GF-D8 (cell line): ENCODE measurements around the gene INSIG1.

Experiments used
- DNase-seq: peaks from one replicate; lab custom pipeline; 2025; lab: John Stamatoyannopoulos, UW

The INSIG1 gene

DNA sequence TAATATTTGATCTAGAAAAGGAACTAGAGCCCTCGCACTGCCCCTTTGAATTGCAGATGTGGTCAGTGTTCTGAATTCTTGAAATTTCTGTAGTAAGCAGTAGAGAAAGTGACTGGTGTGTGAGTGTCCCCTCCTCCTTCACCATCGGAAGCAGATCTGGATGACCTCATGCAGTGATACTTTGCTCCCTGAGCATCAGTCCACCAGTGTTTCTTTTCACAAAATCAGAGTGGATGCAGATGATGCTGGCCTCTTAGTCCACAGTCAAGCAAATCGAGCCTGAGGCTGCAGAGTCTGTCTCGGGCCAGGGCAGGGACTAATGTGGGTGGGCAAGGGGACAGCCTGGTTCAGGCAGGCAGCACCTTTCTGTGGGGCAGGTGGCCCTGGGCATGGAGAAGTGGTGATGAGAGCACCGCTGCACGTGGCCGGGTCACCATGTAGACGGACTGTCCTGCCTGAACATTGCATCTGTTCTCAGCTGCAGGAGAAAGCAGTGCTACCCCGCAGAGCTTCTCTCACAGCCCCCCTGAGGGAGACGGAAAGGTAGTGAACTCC, 5.4 kb downstream of the INSIG1 start:
- DNase-seq: no peak

GRCh38 chr7:155303897-155304296, 6.2 kb downstream of the INSIG1 start:
- DNase-seq: no peak

- no peak for DNase-seq
These were observed 7.7 kb downstream of the INSIG1 start for GRCh38 chr7:155305231-155305904.

DNA sequence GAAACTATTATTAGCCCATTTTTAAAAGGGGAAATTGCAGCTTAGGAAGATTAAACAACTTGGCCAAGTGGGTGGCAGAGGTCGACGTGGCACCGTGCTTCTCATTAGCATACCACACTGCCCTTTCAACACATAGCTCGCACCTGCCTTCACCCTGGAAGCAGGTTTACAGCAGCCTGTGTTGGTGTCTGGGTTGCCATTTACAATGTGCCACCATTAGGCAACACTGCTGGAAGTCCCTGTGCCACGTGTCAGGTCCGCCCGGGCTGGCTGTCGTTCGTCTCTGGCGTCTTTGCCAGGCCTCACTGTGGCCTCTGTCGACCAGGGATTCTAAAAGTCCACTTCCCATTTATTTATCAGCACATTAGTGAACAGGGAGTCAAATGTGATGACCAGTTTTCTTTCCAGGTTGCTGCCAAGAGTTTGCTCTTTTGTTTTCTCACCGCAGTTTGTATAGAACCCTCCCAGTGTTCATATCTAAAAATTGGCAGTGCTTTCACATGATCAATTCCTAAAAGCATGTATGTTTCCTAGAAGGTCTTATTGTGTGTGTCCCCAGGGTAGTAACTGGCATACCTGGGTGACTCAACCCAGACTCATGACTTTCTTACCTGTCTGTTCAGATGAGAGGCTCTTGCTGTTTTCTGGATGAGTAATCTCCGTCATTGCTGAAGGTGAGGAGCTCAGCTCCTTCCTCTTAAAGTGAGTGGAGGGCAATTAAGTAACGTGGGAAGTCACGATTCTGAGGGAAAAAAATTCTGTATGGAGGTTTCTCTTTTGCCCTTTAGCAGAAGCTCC, 9.2 kb downstream of the INSIG1 start:
- DNase-seq: no peak

- no peak for DNase-seq
These were observed 10.8 kb downstream of the INSIG1 start for GRCh38 chr7:155308330-155309020.

DNA sequence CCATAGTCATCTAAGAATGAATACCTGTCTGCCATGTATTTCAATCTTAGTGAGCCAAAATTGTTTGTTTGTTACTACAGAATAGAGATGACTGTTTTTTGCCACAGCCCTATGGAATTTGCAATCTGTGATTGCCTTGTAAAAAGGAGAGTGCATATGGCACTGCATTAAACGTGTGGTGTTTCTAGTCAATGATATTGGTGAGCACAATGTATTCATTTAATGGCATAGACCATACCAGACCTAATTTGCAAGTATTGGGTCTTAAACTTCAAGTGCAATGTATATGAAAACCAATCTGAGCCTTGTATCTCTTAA, 11.3 kb downstream of the INSIG1 start:
- DNase-seq: no peak

DNA sequence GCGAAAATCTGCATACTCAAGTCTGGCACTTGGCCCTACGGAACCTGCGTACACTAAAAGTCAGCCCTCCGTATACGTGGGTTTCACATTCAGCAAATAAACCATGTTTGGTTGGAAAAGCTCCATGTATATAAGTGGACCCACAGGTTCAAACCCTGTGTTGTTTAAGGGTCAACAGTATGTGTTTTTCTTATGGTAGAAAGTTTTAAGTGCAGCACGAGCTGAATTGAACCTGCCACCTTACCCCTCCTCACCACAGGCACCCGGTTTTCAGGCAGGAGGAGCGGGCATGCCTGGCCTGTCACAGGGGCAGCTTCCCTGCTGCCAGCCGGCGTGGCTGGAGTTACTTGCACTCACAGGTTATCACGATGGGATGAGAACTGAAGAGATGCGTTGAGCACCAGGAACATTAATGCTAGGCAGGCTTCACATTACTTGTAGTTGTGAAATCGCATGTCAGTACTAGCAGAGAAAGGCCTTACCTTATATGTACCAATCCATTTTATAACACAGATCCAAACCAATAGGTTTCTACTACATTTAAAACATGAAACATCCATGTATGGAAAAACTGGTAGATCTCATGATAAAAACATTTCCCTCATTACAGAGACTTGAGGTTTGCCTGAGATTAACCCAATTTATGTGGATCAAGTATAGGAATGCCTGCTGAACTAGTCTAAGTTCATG, 12.9 kb downstream of the INSIG1 start:
- DNase-seq: no peak

GRCh38 chr7:155311826-155312537, 14.3 kb downstream of the INSIG1 start:
- DNase-seq: no peak

DNA sequence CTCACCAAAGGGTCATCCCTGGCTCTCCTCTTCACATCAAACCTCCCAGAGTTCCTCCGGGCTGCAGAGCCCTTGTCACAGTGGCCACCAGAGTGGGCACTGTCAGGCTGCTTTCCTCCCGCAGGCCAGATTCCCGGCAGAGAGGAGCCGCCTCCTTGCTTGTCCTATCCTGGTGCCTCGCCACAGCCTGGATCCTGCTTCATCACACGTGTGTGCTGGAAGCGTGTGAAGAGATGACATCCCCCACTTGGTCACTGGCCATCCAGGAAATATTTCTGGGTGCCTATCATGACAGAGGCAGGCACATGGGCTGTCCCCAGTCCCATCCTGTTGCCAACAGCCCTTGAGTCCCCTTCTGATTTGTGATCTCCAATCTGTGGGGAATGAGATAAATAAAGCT, 15.0 kb downstream of the INSIG1 start:
- DNase-seq: no peak

- DNase-seq: no peak
These were observed 15.4 kb downstream of the INSIG1 start for GRCh38 chr7:155313096-155313495.

- no peak for DNase-seq
These were observed 18.3 kb downstream of the INSIG1 start for GRCh38 chr7:155315977-155316376.

DNA sequence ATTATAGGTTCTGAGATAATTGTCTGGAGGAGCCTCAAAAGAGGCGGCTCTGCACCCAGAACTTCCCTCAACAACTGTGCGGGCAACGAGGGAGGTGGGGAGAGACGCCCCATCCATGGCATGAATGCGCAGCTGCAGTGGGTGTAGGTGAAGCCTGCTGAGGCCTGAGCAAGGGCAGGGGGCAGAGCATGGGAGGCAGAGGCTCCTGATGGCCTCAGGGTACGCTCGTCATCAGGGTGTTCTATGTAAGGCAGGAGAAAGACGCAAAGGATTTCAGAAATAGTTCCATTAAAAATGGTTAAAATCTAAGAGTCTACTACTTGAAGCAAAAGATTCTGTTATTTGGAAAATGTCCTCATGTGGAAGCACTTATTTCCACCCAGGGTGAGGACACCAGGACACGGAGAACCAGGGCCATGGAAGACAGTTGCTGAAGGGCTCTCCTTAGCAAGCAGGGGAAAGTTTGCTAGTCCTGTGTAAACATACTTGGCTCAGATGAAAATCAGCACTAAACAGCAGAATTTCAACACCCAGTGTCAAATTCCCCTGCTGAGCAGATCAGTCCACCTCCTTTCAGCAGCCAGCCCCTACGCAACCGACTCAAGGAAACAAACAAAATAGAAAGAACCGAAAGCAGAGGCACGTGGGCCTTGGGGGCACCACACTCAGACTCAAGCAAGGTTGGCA, 18.9 kb downstream of the INSIG1 start:
- DNase-seq: no peak

DNA sequence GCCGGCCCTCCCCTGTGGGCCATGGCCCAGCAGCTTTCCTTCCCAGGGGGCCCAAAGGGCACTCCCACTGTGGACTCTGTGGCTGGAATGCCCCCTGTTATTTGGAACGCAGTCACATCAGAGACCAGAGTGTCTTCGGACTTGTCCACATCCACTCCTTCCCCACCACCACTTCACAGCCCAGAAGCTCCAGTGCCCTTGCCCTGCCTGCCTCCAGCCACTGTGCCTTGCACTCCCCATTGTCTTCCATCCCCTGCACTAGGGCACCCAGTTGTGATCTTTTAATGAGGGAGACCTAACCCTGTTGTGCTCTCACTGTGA, 19.4 kb downstream of the INSIG1 start:
- no peak for DNase-seq

- no peak for DNase-seq
These were observed 20.6 kb downstream of the INSIG1 start for GRCh38 chr7:155318245-155318644.

- no peak for DNase-seq
These were observed 24.9 kb downstream of the INSIG1 start for GRCh38 chr7:155322530-155322929.

DNA sequence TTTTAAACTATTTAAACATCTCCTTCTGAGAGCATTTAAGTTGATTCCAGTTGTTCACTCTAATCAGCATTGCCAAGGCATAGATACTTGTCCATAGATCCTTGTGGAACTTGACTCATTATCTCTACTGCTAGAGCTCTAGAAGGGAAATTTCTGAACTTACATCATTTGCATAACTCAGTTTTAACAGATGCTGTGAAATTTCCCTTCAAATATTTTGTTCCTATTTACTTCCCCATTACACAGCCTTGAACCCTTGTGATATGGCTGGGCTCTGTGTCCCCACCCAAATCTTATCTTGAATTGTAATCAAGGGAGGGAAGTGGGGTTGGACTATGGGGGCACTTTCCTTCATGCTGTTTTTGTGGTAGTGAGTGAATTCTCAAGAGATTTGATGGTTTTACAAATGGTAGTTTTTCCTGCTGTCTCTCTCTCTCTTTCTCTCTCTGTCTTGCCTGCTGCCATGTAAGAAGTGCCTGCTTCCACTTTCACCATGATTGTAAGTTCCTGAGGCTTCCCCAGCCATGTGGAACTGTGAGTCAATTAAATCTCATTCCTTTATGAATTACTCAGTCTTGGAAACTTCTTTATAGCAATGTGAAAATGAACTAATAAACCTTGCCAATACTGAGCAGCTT, 25.4 kb downstream of the INSIG1 start:
- DNase-seq: no peak

- DNase-seq: no peak
These were observed 26.6 kb downstream of the INSIG1 start for GRCh38 chr7:155324012-155324917.

DNA sequence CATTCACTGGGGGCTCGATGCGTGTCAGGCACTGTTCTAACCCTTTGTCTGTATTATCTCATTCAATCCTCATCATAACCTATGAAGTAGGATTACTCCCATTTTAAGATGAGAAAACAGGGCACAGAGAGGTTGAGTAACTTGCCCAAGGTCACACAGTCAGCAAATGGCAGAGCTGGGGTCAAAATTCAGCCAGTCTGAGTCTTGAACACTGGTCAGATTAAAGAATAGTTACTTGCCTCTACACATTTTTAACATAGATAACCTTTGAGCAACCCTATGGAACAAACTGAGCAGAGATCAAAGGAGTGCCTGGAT, 27.2 kb downstream of the INSIG1 start:
- no peak for DNase-seq

GRCh38 chr7:155326385-155326784, 28.7 kb downstream of the INSIG1 start:
- DNase-seq: no peak
